ENCODE data around the gene UMPS. TPM values are rescaled to one million over a fixed set of nuclear protein-coding genes. Genes with fewer than 3 reads are reported as not detected.
A peak's percentile ranks its signal among the peaks of the same experiment; 100 is the strongest.

The UMPS gene
- total and polyA plus RNA-seq, 12 donors, result 3.1 to 14.4 (median 7.2) TPM

DNA sequence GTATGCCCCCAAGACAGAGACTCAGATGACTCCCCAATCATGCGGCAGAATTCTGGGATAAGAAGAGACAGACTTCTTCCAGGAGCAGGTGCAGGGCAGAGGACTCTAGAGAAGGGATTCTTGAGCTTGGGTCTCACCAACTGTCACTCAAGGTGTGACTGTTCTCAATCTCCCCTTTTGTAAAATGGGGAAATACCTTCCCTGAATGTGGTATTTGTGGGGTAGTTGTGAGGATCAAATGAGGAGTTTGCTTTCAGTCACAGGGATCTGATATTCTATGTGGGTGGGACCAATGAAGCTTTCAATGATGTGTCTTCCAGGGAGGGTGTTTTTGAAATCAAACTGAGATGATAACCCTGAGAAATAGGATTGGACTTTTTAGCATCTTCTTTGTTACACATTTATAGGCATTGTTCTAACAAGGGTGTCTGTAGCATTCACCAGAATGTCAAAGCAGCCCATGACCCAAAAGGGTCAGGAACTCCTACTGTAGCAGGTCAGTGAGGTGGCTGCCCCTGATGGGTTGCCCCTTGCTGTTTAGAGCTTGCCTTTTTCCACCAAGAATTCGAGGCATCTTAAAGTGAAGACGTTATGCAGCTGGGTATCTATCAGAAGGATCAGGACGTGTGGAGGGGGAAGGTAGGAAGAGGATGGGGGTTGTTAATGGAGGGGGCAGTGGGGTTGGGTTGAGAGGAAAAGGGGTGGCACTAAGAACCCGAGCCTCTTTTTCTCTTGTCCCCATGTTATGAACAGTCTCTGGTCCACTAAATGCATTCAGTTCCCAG, 28.8 kb downstream of the UMPS start:
- Histone ChIP-seq H3K27me3 (no peaks in the 10 kb centered on the region), H3K9me3 (no peaks in the 10 kb centered on the region), H3K36me3 (peaks cover 0 to 21% (median 12%) of the 10 kb centered on the region in 9 donors), H3K4me1 (peaks cover 0 to 22% (median 13%) of the 10 kb centered on the region in 9 donors), H3K4me3 (no peak overlapping the region), H3K27ac (no peak overlapping the region)
- TF ChIP-seq, protein P1, sequence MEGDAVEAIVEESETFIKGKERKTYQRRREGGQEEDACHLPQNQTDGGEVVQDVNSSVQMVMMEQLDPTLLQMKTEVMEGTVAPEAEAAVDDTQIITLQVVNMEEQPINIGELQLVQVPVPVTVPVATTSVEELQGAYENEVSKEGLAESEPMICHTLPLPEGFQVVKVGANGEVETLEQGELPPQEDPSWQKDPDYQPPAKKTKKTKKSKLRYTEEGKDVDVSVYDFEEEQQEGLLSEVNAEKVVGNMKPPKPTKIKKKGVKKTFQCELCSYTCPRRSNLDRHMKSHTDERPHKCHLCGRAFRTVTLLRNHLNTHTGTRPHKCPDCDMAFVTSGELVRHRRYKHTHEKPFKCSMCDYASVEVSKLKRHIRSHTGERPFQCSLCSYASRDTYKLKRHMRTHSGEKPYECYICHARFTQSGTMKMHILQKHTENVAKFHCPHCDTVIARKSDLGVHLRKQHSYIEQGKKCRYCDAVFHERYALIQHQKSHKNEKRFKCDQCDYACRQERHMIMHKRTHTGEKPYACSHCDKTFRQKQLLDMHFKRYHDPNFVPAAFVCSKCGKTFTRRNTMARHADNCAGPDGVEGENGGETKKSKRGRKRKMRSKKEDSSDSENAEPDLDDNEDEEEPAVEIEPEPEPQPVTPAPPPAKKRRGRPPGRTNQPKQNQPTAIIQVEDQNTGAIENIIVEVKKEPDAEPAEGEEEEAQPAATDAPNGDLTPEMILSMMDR (IDR thresholded peaks at IDR 0.05), result no peak
- DNase-seq (no peak), ATAC-seq (no peak)
- WGBS, 2 donors, result 73 to 75% methylated on average over 5 of the region's 5 CpGs
- intact Hi-C loops (cut with DNase I), result no loop called here

DNA sequence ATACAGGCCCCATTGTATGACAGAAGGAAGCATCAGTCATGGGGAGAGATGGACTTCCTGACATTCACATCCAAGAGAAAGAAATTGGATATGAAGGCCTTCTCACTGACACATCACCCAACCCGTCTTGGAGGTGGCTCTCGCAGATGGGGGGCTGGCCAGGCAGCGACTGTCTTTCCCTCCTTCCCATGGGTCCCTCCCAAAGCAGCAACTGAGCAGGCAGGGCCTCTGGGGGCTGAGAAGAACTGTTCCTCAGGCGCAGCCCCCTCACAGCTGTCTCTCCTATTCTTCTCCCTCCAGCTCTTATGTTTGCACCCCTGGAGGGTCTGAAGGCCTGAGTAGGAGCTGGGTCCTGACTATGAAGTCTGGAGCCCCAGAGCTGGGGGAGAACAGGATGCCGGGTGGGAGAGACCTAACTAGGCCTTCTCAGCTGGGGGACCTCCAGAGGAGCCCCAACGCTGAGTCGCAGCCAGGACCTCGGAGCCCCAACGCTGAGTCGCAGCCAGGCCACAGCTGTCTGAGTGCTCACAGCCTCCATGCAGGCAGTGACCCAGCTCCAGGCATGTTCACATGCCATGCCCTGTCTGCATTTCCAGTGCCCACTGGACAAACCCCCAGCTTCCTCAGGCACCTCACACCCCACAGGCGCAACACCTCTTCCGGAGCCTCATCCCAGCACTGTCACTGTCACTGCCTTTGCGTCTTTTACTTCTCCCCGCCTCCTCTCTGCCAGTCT, 29.6 kb downstream of the UMPS start:
- DNase-seq (no peak), ATAC-seq (peak in 2 of 8 donors; percentile 15 to 35)
- TF ChIP-seq, protein P1 (IDR thresholded peaks at IDR 0.05), result no peak
- Histone ChIP-seq H3K36me3 (peaks cover 0 to 29% (median 14%) of the 10 kb centered on the region in 9 donors), H3K27me3 (no peaks in the 10 kb centered on the region), H3K9me3 (no peaks in the 10 kb centered on the region), H3K4me1 (peaks cover 0 to 22% (median 13%) of the 10 kb centered on the region in 9 donors), H3K4me3 (no peak overlapping the region), H3K27ac (no peak overlapping the region)
- WGBS, 2 donors, result 79 to 81% methylated on average over 14 of the region's 14 CpGs
- intact Hi-C loops (cut with DNase I), result loop anchor here in 7 of 10 donors (2.0 to 10.0 kb wide), 4 partner anchors 141 to 405 kb away; no protein-coding TSS in a partner anchor

GRCh38 chr3:124760601-124761000, 30.3 kb downstream of the UMPS start:
- peak; percentile 53 to 81 (median 68) for ATAC-seq
- Histone ChIP-seq H3K27ac (peak overlapping the region in 2 of 10 donors; percentile 4 to 64), H3K4me3 (no peak overlapping the region), H3K9me3 (no peaks in the 10 kb centered on the region), H3K36me3 (peaks cover 0 to 36% (median 21%) of the 10 kb centered on the region in 9 donors), H3K27me3 (no peaks in the 10 kb centered on the region), H3K4me1 (peaks cover 0 to 22% (median 13%) of the 10 kb centered on the region in 9 donors)
- TF ChIP-seq, protein P1 (IDR thresholded peaks at IDR 0.05), result no peak
- intact Hi-C loops (cut with DNase I), result loop anchor here in 7 of 10 donors (2.0 to 10.0 kb wide), 4 partner anchors 140 to 404 kb away; no protein-coding TSS in a partner anchor
- peak in 1 of 2 donors; percentile 42 for DNase-seq
- 45 to 47% methylated on average over 2 of the region's 2 CpGs for WGBS, 2 donors

DNA sequence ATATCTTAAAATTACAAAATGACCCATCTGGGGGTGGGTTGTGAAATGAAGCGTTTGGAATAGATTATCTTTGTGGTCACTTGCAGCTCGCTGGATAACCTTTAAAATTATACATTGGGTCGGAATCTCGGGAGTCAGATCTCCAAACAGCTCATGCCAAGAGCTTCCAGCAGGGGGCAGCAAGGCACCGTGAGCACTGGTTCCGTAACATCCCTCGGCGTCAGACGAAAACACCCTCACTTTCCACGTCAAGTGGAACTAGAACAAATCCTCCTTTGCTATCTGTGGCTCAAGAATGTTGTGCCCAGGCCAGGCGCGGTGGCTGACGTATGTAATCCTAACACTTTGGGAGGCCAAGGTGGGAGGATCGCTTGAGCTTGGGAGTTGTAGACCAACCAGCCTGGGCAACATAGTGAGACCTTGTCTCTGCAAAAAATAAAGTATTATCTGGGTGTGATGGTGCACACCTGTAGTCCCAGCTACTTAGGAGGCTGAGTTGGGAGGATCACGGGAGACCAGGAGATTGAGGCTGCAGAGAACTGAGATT, 31.1 kb downstream of the UMPS start:
- ATAC-seq, result peak; percentile 87 to 94 (median 89)
- H3K27ac ChIP-seq, result peak overlapping the region in 6 of 10 donors; percentile 4 to 64 (median 52)
- H3K36me3 ChIP-seq, result peaks cover 0 to 44% (median 26%) of the 10 kb centered on the region in 9 donors
- H3K27me3 ChIP-seq, result no peaks in the 10 kb centered on the region
- H3K4me3 ChIP-seq, result no peak overlapping the region
- peaks cover 0 to 22% (median 13%) of the 10 kb centered on the region in 9 donors for H3K4me1 ChIP-seq
- intact Hi-C loops (cut with DNase I), result loop anchor here (1.0 to 10.0 kb wide), 5 partner anchors 139 to 403 kb away; no protein-coding TSS in a partner anchor
- TF ChIP-seq, protein P1 (IDR thresholded peaks at IDR 0.05), result peak; percentile 96 to 99 (median 97)
- peak; percentile 88 to 89 for DNase-seq
- H3K9me3 ChIP-seq, result no peaks in the 10 kb centered on the region
- 6 to 10% methylated on average over 15 of the region's 15 CpGs for WGBS, 2 donors

Measured in heart right ventricle (tissue), 16 donors.